SU-DHL-6 (cell line): ENCODE data around the gene CDK3.

ENCODE experiments used
- H2AFZ ChIP-seq: fragments of 200-600 bp; sonication (generic); 2 replicates; pipeline ENCODE4 v1.6.1; 2014; ENCODE audit warnings: low read depth, mild to moderate bottlenecking, moderate library complexity, mixed read lengths, antibody characterized with exemption, low read length; ENCODE audit not compliant: severe bottlenecking
- H3F3A ChIP-seq: fragments of 200-600 bp; shearing (Covaris generic); 2 replicates; pipeline ENCODE4 v1.6.0; 2016; ENCODE audit warnings: antibody characterized with exemption, mild to moderate bottlenecking; ENCODE audit not compliant: insufficient read depth
- H3K27ac ChIP-seq: fragments of 200-600 bp; sonication (generic); 2 replicates; pipeline ENCODE4 v1.5.1; 2016; ENCODE audit warnings: low read depth, mild to moderate bottlenecking, low read length, moderate library complexity, mixed read lengths
- H3K27me3 ChIP-seq: fragments of 200-600 bp; sonication (generic), shearing (Covaris generic); 2 replicates; pipeline ENCODE4 v1.6.0; 2014; ENCODE audit warnings: mild to moderate bottlenecking, low read length
- H3K36me3 ChIP-seq: fragments of 200-600 bp; sonication (generic); 2 replicates; pipeline ENCODE4 v1.6.1; 2014; ENCODE audit warnings: mild to moderate bottlenecking, low read length, mixed read lengths
- H3K4me2 ChIP-seq: fragments of 300-600, 200-600 bp; shearing (Covaris generic), sonication (generic); 2 replicates; pipeline ENCODE4 v1.6.0; 2014; ENCODE audit warnings: low read length, low read depth, mild to moderate bottlenecking; ENCODE audit not compliant: poor library complexity, severe bottlenecking
- H3K4me3 ChIP-seq: fragments of 200-600 bp; sonication (generic); 2 replicates; pipeline ENCODE4 v1.5.1; 2014; ENCODE audit warnings: antibody characterized with exemption, low read length, mild to moderate bottlenecking, mixed read lengths; ENCODE audit not compliant: insufficient read depth, poor library complexity, severe bottlenecking
- H3K79me2 ChIP-seq: fragments of 200-600 bp; sonication (generic); 2 replicates; pipeline ENCODE4 v1.6.1; 2014; ENCODE audit warnings: mild to moderate bottlenecking, low read length, moderate library complexity; ENCODE audit not compliant: insufficient read depth
- H3K9ac ChIP-seq: fragments of 200-600 bp; sonication (generic); 2 replicates; pipeline ENCODE4 v1.7.0; 2014; ENCODE audit warnings: mild to moderate bottlenecking, low read length
- H3K9me2 ChIP-seq: fragments of 200-600 bp; sonication (generic); replicated peaks from 2 replicates; pipeline ENCODE4 v1.6.1; 2014; ENCODE audit warnings: low read length; ENCODE audit not compliant: insufficient read depth
- H3K9me3 ChIP-seq: fragments of 200-600 bp; sonication (generic); 2 replicates; pipeline ENCODE4 v1.6.1; 2014; ENCODE audit warnings: low read length, mixed read lengths; ENCODE audit not compliant: insufficient read depth
- H4K20me1 ChIP-seq: fragments of 200-600 bp; sonication (generic); 2 replicates; pipeline ENCODE4 v1.6.1; 2014; ENCODE audit warnings: low read depth, mild to moderate bottlenecking, antibody characterized with exemption, low read length, moderate library complexity, mixed read lengths
- CTCF ChIP-seq: fragments of 200-600 bp; sonication (generic); IDR thresholded peaks from one replicate; pipeline ENCODE4 v1.5.1; 2017; ENCODE audit warnings: antibody characterized with exemption, mild to moderate bottlenecking, low read length, moderate library complexity; ENCODE audit not compliant: insufficient read depth, poor library complexity, severe bottlenecking
- EZH2phosphoT487 ChIP-seq: fragments of 200-600 bp; sonication (generic), shearing (Covaris generic); conservative IDR thresholded peaks from 2 replicates; pipeline ENCODE4 v1.6.1; 2018; ENCODE audit warnings: mild to moderate bottlenecking, antibody characterized with exemption, low read length, moderate library complexity, mixed read lengths

Gene CDK3

GRCh38 chr17:76051561-76051960 lies 50.9 kb downstream of the CDK3 start:
- H3K27ac ChIP-seq = no peak overlapping the region
- H3K4me2 ChIP-seq = no peak overlapping the region
- TF ChIP-seq EZH2phosphoT487 (no peak), CTCF (no peak)
- H3K79me2 ChIP-seq = no peaks in the 10 kb centered on the region
- H3K9me2 ChIP-seq = no peaks in the 10 kb centered on the region
- H3K4me3 ChIP-seq = no peak overlapping the region
- no peaks in the 10 kb centered on the region for H3K27me3 ChIP-seq
- H4K20me1 ChIP-seq = no peaks in the 10 kb centered on the region
- H2AFZ ChIP-seq = no peak overlapping the region
- no peaks in the 10 kb centered on the region for H3K9me3 ChIP-seq
- H3K9ac ChIP-seq = no peak overlapping the region
- no peaks in the 10 kb centered on the region; the same call in 1 of the 2 replicates for H3F3A ChIP-seq
- H3K36me3 ChIP-seq = peaks cover 16% of the 10 kb centered on the region; the same call in 1 of the 2 replicates

GRCh38 chr17:76053246-76054111 lies 52.8 kb downstream of the CDK3 start:
- Histone ChIP-seq H3K9me3 (no peaks in the 10 kb centered on the region), H3K4me3 (no peak overlapping the region), H3F3A (no peaks in the 10 kb centered on the region; the same call in 1 of the 2 replicates), H3K9me2 (no peaks in the 10 kb centered on the region), H3K9ac (no peak overlapping the region), H3K4me2 (no peak overlapping the region), H3K79me2 (no peaks in the 10 kb centered on the region), H4K20me1 (no peaks in the 10 kb centered on the region), H2AFZ (no peak overlapping the region), H3K36me3 (peaks cover 22% of the 10 kb centered on the region), H3K27me3 (no peaks in the 10 kb centered on the region), H3K27ac (no peak overlapping the region)
- no peak for TF ChIP-seq EZH2phosphoT487
- TF ChIP-seq CTCF = no peak

- peaks cover 23% of the 10 kb centered on the region for H3K36me3 ChIP-seq
- no peak overlapping the region for H3K27ac ChIP-seq
- H2AFZ ChIP-seq = no peak overlapping the region
- no peak overlapping the region for H3K4me3 ChIP-seq
- H3K27me3 ChIP-seq = no peaks in the 10 kb centered on the region
- no peak overlapping the region for H3K9ac ChIP-seq
- H3K79me2 ChIP-seq = no peaks in the 10 kb centered on the region
- TF ChIP-seq EZH2phosphoT487 (no peak), CTCF (no peak)
- H3K9me2 ChIP-seq = no peaks in the 10 kb centered on the region
- no peaks in the 10 kb centered on the region for H3K9me3 ChIP-seq
- H4K20me1 ChIP-seq = no peaks in the 10 kb centered on the region
- no peak overlapping the region for H3K4me2 ChIP-seq
- H3F3A ChIP-seq = no peaks in the 10 kb centered on the region; the same call in 1 of the 2 replicates
Measured at GRCh38 chr17:76054112-76054476, 53.4 kb downstream of the CDK3 start.
